ENCODE data around the gene PTGER3.

DNA sequence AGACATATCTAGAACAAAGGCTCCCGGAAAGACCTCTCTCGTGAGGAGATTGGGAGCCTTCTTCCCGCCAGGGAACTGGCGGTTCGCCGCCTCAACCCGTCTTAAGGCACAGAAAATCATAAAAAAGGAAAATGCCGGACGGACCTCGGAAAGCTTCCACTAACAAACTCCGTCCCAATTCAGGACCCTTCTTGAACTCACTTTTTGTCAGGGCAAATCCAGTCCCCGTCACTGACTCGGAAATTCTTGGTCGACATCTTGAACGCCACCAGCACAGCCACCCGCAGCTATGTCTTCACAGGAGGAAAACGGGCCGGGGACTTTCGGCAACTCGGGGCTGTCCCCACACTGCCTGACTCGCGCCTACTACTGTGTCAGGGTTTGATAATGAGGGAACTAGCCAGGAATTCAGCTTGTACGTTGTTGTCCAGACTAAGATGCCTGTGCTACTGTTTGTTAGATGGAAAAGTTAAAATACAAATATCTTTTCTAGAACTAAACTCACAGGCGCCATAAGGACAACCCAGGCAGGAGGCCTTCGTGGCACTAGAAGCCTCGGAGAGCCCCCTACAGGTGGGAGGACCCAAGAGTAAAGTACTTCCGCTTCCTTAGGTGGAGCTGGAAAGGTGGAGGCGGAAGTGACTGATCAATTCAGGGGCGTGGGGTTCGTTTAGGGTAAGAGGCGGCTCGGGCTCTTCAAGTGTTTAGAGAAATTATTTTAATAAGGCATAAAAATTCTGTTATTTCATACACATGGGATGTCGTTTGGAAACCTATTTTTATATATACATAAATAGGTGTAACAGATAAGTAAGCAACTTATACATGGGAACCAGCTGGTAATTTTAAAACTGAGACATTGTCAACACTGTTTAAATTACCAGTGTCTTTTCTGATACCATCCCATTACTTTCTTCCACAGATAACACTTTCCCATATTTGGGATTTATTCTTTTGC lies 33.4 kb upstream of the PTGER3 start, which contains the start of gene ZRANB2:
- TF ChIP-seq ZNF384 (IDR thresholded peaks at IDR 0.05) (no peak), SP1 (IDR thresholded peaks at IDR 0.05) (no peak), SUZ12 (IDR thresholded peaks at IDR 0.05) (no peak), BHLHE40 (IDR thresholded peaks at IDR 0.05; ENCODE audit: borderline replicate concordance) (no peak), FOXA1 (IDR thresholded peaks at IDR 0.05) (no peak), ARNT (IDR thresholded peaks at IDR 0.05) (no peak; the same call in 1 of the 2 replicates), TARDBP (IDR thresholded peaks at IDR 0.05) (no peak), ELF4 (IDR thresholded peaks at IDR 0.05) (peak; percentile 87), FOXM1 (IDR thresholded peaks at IDR 0.05; ENCODE audit: borderline replicate concordance) (no peak), FOXK2 (IDR thresholded peaks at IDR 0.05) (no peak), CTBP1 (IDR thresholded peaks at IDR 0.05; ENCODE audit: borderline replicate concordance) (no peak), NFRKB (IDR thresholded peaks at IDR 0.05) (peak; percentile 90)
